GM18505 (cell line): ENCODE measurements around the gene MPHOSPH9.
"Not testable (repeated sequence)": the region's sequence is repeated elsewhere in the genome, so short reads cannot be mapped to it uniquely, and the experiment has no call there.

Source experiments
- ATAC-seq: cut with Tn5 transposase; IDR thresholded peaks from one replicate; pipeline ENCODE4 v1.9.1; 2021; ENCODE audit not compliant: unreplicated experiment
- POLR2A ChIP-seq: IDR thresholded peaks from 4 replicates; pipeline ENCODE4 v1.6.1; 2011; ENCODE audit warnings: borderline replicate concordance; ENCODE audit not compliant: insufficient read depth, insufficient read length; ENCODE audit errors: extremely low read depth

Gene MPHOSPH9

DNA sequence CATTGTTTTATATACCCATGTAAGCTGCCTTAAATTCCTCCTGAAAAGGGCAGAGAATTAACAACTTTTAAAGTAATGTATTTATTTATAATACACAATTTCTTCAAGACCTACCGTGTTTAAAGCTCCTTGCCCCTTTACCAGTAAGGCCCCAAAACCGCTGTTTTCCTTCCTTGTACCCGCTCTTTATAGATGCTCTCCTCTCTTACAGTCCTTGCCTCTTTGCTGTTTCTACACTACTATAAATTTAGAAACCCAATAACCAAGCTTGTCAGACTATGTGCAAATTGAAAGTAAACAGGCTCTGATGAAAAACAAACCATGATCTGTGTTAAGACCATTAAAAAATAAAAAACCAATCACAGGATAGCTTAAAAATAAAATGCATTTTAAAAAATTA, 3.9 kb downstream of the MPHOSPH9 start:
- TF ChIP-seq POLR2A: no peak
- ATAC-seq: no peak

DNA sequence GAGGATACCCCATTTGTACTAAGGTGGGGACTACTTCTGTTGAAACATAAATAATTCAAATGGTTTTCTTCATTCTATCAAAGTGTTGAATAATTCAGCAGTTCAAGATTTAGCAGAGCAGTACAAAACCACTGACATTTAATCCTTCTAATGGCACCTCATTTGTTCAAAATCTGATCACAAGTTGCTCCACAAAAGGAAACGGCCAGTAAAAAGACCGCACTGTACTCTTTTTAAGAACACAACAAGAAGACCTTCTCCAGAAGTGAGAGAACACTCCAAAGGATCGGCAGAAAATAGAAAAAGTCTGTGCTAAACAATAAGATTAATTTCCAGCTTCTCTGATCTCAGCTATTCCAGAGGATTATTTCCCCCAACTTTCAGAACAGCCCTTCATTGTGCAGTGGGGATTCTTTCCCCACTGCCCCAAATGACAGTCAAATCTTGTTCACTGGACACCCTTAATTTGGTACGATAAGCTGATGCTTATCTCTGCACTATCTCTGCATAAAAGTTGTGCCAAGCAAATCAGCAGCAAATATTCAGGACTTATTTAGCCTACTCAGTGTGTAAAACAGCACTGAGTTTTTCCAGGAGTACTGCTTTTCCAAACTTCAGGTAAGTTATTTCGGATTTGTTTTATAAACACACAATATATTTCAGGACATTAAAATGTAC, 5.2 kb downstream of the MPHOSPH9 start:
- no peak for TF ChIP-seq POLR2A
- no peak for ATAC-seq

DNA sequence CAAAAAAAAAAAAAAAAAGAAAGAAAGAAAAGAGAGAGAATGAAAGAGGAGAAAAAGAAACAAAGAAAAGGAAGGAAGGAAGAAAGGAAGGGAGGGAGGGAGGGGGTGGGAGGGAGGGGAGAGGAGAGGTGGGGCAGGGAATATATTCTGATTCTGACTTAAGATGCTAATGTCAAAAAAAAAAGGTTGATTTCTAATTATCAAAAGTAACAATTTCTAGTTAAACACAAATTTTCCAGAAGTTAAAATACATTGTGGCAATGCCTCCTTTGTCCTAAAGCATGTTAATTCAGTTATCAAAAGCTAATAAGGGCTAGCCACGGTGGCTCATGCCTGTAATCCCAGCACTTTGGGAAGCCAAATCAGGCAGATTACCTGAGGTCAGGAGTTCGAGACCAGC, 7.5 kb downstream of the MPHOSPH9 start:
- no peak for ATAC-seq
- TF ChIP-seq POLR2A: no peak

DNA sequence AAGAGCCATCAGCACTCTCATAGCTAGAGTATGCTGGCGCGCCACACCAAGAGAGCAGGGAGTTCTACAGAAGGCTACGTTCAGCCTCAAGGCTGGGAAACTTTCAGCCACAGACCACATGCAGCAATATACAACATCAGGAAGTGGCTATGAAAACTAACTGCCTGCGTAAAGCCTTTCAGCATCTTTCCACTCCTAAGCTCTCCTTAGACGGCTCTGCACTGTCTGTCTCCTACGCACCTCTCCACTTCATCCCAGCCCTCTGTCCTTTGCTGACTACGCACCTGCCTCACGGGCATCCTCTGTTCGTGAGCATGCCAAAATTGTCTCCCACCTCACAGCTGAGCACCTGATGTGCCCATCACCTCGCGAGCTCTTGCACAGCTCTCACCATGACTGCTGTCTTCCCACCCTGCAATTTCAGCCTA, 9.7 kb downstream of the MPHOSPH9 start:
- ATAC-seq: no peak
- no peak for TF ChIP-seq POLR2A

DNA sequence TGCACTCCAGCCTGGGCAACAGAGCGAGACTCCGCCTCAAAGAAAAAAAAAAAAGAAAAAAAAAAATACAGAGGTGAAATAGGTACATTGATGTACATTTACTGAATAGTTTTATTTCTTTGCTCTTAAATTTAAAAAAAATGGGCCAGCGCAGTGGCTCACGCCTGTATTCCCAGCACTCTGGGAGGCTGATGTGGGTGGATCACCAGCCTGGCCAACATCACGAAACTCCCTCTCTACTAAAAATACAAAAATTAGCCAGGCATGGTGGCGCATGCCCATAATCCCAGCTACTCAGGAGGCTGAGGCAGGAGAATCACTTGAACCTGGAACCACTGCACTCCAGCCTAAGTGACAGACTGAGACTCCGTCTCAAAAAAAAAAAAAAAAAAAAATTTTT, 25.1 kb downstream of the MPHOSPH9 start:
- not testable (repeated sequence) for ATAC-seq

DNA sequence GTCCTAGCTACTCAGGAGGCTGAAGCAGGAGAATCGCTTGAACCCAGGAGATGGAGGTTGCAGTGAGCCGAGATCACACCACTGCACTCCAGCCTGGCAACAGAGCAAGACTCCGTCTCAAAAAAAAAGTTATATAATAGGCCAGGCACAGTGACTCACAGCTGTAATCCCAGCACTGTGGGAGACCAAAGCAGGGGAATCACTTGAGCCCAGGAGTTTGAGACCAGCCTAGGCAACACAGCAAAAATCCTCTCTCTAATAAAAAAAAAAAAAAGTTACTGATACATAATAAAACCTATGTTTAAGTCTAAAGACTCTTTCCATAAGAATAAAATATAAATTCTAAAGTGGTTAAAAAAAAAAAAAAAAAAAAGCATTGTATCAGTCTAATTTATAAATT, 26.1 kb downstream of the MPHOSPH9 start:
- not testable (repeated sequence) for ATAC-seq

DNA sequence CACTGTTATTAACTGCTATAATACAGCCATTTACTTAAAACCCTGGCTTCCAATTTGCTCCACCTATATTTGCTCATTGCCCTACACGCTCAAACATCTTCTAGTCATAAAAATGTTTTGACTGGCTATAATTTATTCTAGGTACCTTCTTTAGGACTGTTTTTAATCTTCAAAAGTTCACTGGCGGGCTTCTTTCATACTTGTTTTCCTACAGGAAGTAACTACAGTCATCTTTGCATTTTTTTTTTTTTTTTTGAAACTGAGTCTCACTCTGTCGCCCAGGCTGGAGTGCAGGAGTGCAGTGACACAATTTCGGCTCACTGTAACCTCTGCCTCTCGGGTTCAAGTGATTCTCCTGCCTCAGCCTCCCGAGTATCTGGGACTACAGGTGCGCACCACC, 32.5 kb downstream of the MPHOSPH9 start:
- no peak for ATAC-seq
- no peak for TF ChIP-seq POLR2A

DNA sequence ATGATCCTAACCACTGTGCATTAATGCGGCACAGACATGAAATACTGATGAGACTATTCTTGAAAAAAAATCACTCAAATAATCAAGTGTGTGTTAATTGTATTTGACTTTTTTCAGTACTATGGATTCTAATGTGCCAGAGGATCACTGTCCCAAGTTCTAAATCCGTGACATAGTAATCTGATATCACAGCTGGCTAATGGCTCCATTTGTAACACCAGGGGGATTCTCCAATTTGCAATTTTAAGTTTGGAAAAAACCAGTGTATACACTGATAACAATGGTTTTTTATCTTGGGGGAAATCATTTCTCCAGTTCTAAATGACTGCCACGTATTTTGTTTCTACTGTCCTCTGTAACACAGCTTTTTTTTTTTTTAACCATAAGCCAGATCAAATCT, 33.0 kb downstream of the MPHOSPH9 start:
- no peak for ATAC-seq
- no peak for TF ChIP-seq POLR2A

DNA sequence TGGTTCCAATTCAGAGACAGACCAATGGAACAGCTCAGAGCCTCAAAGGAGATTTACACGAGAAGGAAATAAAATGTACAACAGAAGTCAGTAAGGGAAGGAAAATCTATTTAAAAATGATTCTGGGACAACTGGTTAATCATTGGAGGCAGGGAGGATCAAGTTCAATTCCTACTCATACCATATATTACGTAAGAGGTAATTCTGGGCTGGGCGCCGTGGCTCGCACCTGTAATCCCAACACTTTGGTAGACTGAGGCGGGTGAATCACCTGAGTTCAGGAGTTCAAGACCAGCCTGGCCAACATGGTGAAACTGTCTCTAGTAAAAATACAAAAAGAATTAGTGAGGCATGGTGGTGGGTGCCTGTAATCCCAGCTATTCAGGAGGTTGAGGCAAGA, 45.3 kb downstream of the MPHOSPH9 start:
- ATAC-seq: no peak
- TF ChIP-seq POLR2A: no peak

DNA sequence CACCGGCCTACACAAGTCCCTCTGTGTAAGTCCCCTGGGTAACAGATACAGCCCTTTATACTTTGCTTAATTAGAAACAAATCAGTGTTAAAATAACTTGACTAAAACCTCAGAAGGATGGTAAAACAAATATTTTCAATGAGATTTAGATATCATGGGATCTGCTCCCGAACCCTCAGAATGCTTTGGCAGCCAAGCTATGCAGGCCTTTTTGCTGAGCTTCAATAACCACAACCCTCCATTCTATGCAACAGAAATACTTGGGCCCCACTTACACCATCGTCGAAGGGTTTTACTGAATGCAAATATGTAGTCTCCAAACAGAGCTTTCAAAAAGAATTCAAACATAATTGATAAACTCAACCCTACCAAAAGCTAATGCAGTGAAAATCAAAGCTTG, 52.8 kb downstream of the MPHOSPH9 start:
- no peak for TF ChIP-seq POLR2A
- no peak for ATAC-seq

DNA sequence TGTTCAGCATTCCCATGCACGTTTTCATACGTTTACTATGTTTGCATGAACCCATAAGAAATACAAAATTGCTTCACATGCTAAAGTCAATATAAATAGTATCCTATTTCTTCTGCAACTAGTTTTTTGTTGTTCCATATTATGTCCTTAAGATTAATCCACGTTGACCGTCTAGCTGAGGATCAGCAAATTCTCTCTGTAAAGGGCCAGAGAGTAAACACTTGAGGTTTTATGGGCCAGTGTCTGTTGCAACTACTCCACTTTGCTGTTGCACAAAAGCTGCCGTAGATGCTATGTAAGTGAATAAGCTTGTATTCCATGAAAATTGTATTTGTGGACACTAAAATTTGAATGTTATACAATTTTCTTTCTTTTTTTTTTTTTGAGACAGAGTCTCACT, 61.0 kb downstream of the MPHOSPH9 start:
- no peak for TF ChIP-seq POLR2A

DNA sequence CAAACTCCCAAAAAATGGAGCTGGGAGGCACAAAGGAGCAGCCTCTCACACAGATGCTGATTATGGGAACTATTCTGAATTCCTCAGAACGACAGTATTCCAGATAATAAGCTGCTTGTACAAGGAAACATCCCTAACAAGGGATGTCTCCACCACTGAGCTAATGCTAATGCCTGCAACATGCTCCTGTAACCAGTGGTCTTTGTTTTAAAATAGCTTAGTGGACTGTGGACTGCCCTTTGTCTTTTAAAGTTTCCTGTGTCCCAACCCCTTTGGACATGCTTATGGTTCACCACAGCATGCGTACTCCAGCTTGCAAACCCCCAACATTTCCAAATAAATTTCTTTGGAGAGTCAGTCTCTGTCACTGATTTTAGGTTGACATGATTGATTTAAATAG, 65.6 kb downstream of the MPHOSPH9 start:
- no peak for TF ChIP-seq POLR2A
- ATAC-seq: no peak

More for the DNA sequence above, 61.0 kb downstream of the MPHOSPH9 start:
- no peak for ATAC-seq

DNA sequence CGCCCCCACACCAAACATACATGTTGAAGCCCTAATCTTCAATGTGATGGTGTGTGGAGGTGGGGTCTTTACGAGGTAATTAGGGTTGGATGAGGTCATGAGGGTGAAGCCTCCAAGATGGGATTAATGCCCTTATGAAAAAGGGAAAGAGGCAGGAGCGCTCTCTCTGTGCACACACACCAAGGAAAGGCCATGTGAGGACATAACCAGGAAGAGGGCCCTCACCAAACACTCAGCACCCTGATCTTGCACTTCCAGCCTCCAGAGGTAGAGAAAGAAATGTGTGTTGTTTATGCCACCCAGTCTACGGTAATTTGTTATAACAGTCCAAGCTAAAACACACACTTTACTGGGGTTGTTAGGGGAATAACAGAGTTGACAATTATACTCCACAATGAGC, 67.4 kb downstream of the MPHOSPH9 start:
- TF ChIP-seq POLR2A: no peak
- no peak for ATAC-seq

DNA sequence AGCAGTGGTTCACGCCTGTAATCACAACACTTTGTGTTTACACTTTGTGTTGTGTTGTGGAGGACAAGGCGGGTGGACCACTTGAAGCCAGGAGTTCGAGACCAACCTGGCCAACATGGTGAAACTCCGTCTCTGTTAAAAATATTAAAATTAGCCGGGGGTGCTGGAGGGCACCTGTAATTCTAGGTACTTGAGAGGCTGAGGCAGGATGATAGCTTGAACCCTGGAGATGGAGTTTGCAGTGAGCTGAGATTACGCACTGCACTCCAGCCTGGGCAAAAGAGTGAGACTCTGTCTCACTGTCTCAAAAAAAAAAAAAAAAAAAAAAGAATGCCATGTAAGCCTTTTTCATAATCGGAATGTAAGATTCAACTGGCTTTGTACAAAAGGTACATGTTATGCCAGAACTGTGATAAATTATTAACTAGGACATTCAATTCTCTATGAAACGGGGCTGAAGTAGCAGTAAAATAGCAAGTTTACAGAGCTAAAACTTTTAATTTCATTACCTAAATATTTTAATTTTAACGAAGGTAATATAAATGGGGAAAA, 68.2 kb downstream of the MPHOSPH9 start:
- no peak for TF ChIP-seq POLR2A
- ATAC-seq: no peak

DNA sequence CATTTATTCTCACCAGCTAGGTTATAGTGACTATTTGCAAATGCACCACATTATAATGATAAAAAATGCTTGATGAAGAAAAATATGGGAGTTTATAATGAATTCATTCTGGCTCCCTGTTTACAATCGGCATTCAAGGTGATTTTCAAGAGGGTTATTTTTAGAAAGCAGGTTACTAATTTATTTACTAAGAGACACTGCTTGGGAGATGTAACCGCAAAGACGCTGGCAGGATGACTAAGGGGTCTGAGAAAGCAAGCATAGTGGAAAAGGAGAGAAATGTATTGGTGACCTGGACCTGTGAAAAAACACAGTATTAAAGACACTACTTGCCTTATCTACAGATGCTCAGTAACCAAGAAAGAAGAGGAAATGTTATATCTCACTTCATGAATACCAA, 68.7 kb downstream of the MPHOSPH9 start:
- no peak for TF ChIP-seq POLR2A
- ATAC-seq: no peak

DNA sequence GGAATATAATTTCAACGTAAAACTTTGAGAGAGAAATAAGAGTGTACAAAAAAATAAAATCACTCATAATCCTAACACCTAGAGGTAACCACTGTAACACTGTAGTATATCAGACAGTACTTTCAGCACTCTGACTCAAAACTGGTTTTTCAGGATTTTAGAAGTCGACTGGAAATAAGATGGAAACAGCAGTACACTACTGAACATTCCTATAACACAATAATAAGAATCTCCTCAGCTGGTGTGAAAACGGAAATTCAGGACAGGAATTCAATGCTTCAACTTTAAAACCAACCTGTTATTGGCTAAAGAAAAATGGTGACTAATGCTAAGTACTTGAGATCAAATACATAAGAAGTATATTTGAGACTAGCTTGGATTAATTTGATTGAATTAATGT, 69.7 kb downstream of the MPHOSPH9 start:
- no peak for ATAC-seq
- no peak for TF ChIP-seq POLR2A
